HEK293 (cell line): Measurements from ENCODE around the gene PFAS.

Source experiments
- CTCF ChIA-PET: fragments of 350-600 bp; formaldehyde crosslinking; extraction: SDS; loops from one replicate; lab custom pipeline; 2021; ENCODE audit warnings: antibody characterized with exemption; lab: Yijun Ruan, JAX
- POLR2A ChIA-PET: fragments of 300-600 bp; formaldehyde crosslinking; extraction: SDS; loops from one replicate; lab custom pipeline; 2020; ENCODE audit warnings: antibody characterized with exemption, inconsistent platforms; lab: Yijun Ruan, JAX
- H3K27ac ChIP-seq: fragments of 200-500 bp; sonication (Bioruptor generic); 2 replicates; pipeline ENCODE4 v1.5.1; 2014; ENCODE audit warnings: low read depth, low read length, control low read depth, inconsistent platforms; ENCODE audit errors: extremely low read depth
- H3K36me3 ChIP-seq, 2 experiments: fragments of 200-500 bp in 1 of 2; sonication (Bioruptor generic) in 1 of 2; 1 replicate in 1 of 2; 2 replicates in 1 of 2; pipeline ENCODE4 v1.5.1; 2014 to 2017; ENCODE audit warnings: inconsistent platforms in 2 of 2, low read length in 2 of 2; ENCODE audit not compliant: control insufficient read depth in 2 of 2, insufficient read depth in 1 of 2
- H3K4me1 ChIP-seq: fragments of 200-500 bp; sonication (Bioruptor generic); 2 replicates; pipeline ENCODE4 v1.5.1; 2014; ENCODE audit warnings: mild to moderate bottlenecking, low read length, inconsistent platforms; ENCODE audit not compliant: control insufficient read depth, insufficient read depth
- H3K4me3 ChIP-seq: 2 replicates; pipeline ENCODE4 v1.5.1; 2011; ENCODE audit warnings: low read depth, mild to moderate bottlenecking, control low read depth, low read length, moderate library complexity
- H3K9me3 ChIP-seq: fragments of 200-500 bp; sonication (Bioruptor generic); 2 replicates; pipeline ENCODE4 v1.5.1; 2014; ENCODE audit warnings: low read depth, low read length, inconsistent platforms; ENCODE audit not compliant: control insufficient read depth, insufficient read depth
- BCL11A ChIP-seq: fragments of 450-650 bp; formaldehyde crosslinking; IDR thresholded peaks from 2 replicates; pipeline ENCODE4 v1.5.1; 2016; ENCODE audit warnings: low read depth, missing biosample characterization, missing genetic modification characterization
- GLIS2 ChIP-seq: fragments of 450-650 bp; formaldehyde crosslinking; IDR thresholded peaks from 2 replicates; pipeline ENCODE4 v1.5.1; 2016; ENCODE audit warnings: missing biosample characterization, missing genetic modification characterization
- OVOL3 ChIP-seq: fragments of 450-650 bp; formaldehyde crosslinking; IDR thresholded peaks from 2 replicates; pipeline ENCODE4 v1.5.1; 2016; ENCODE audit warnings: missing biosample characterization, missing genetic modification characterization
- SP7 ChIP-seq: fragments of 450-650 bp; formaldehyde crosslinking; IDR thresholded peaks from 2 replicates; pipeline ENCODE4 v1.5.1; 2016; ENCODE audit warnings: missing biosample characterization, missing genetic modification characterization
- ZEB2 ChIP-seq: fragments of 450-650 bp; formaldehyde crosslinking; IDR thresholded peaks from 2 replicates; pipeline ENCODE4 v1.5.1; 2016; ENCODE audit warnings: missing biosample characterization, missing genetic modification characterization
- ZIC2 ChIP-seq: fragments of 450-650 bp; formaldehyde crosslinking; IDR thresholded peaks from 2 replicates; pipeline ENCODE4 v1.5.1; 2016; ENCODE audit warnings: missing biosample characterization, missing genetic modification characterization
- ZNF274 ChIP-seq, 2 experiments: fragments of 200-500 bp in 1 of 2; fragments of 450-650 bp in 1 of 2; sonication (Bioruptor generic) in 1 of 2; formaldehyde crosslinking in 1 of 2; IDR thresholded peaks; 2 replicates each; pipeline versions ENCODE4 v1.5.1 to v1.6.1; 2014 to 2016; ENCODE audit warnings: borderline replicate concordance in 1 of 2, inconsistent platforms in 1 of 2, low read length in 1 of 2, missing biosample characterization in 1 of 2, missing genetic modification characterization in 1 of 2
- ZNF302 ChIP-seq: fragments of 450-650 bp; formaldehyde crosslinking; IDR thresholded peaks from 2 replicates; pipeline ENCODE4 v1.5.1; 2016; ENCODE audit warnings: missing biosample characterization, missing genetic modification characterization, low read depth
- ZNF433 ChIP-seq: fragments of 450-650 bp; formaldehyde crosslinking; IDR thresholded peaks from 2 replicates; pipeline ENCODE4 v1.5.1; 2016; ENCODE audit warnings: missing biosample characterization, missing genetic modification characterization, low read depth
- ZNF510 ChIP-seq: fragments of 450-650 bp; formaldehyde crosslinking; IDR thresholded peaks from 2 replicates; pipeline ENCODE4 v1.5.1; 2018; ENCODE audit warnings: mild to moderate bottlenecking, missing genetic modification characterization, missing biosample characterization; ENCODE audit not compliant: insufficient replicate concordance
- ZNF555 ChIP-seq: fragments of 450-650 bp; formaldehyde crosslinking; conservative IDR thresholded peaks from 2 replicates; pipeline ENCODE4 v1.5.1; 2017; ENCODE audit warnings: missing biosample characterization, mild to moderate bottlenecking, missing genetic modification characterization, inconsistent platforms
- ZNF626 ChIP-seq: fragments of 450-650 bp; sonication (Bioruptor Pico); formaldehyde crosslinking; IDR thresholded peaks from 2 replicates; pipeline ENCODE4 v1.5.1; 2018; ENCODE audit warnings: missing biosample characterization, missing genetic modification characterization, inconsistent platforms
- ZNF701 ChIP-seq: fragments of 450-650 bp; formaldehyde crosslinking; IDR thresholded peaks from 2 replicates; pipeline ENCODE4 v1.5.1; 2016; ENCODE audit warnings: missing biosample characterization, missing genetic modification characterization
- ZNF830 ChIP-seq: fragments of 450-650 bp; IDR thresholded peaks from 2 replicates; pipeline ENCODE4 v1.5.0; 2018; ENCODE audit warnings: missing biosample characterization, missing genetic modification characterization, low read depth, mild to moderate bottlenecking, moderate library complexity
- TF ChIP-seq, protein P1 (sequence below): fragments of 450-650 bp; formaldehyde crosslinking; IDR thresholded peaks from 2 replicates; pipeline ENCODE4 v1.5.1; 2017; ENCODE audit warnings: missing biosample characterization, missing genetic modification characterization
- TF ChIP-seq, protein P2 (sequence below): fragments of 450-650 bp; formaldehyde crosslinking; IDR thresholded peaks from 2 replicates; pipeline ENCODE4; 2016; ENCODE audit warnings: missing biosample characterization, missing genetic modification characterization
- TF ChIP-seq, protein P3 (sequence below): fragments of 450-650 bp; formaldehyde crosslinking; IDR thresholded peaks from 2 replicates; pipeline ENCODE4 v1.5.0; 2017; ENCODE audit warnings: missing biosample characterization, missing genetic modification characterization, borderline replicate concordance
- TF ChIP-seq, protein P4 (sequence below): fragments of 450-650 bp; IDR thresholded peaks from 2 replicates; pipeline ENCODE4 v1.5.1; 2018; ENCODE audit warnings: missing biosample characterization, mild to moderate bottlenecking, missing genetic modification characterization

Gene PFAS

DNA sequence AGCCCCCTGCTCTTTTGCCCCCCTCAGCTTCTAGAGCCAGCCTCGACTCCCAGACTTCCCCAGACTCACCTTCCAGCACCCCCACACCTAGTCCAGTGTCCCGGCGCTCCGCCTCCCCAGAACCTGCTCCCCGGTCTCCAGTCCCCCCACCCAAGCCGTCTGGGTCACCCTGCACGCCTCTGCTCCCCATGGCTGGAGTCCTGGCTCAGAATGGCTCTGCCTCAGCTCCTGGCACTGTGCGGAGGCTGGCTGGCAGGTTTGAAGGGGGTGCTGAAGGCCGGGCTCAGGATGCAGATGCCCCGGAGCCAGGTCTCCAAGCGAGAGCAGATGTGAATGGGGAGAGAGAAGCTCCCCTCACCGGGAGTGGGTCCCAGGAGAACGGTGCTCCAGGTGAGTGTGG, 63.2 kb downstream of the PFAS start (continued):
- TF ChIP-seq, protein P1, sequence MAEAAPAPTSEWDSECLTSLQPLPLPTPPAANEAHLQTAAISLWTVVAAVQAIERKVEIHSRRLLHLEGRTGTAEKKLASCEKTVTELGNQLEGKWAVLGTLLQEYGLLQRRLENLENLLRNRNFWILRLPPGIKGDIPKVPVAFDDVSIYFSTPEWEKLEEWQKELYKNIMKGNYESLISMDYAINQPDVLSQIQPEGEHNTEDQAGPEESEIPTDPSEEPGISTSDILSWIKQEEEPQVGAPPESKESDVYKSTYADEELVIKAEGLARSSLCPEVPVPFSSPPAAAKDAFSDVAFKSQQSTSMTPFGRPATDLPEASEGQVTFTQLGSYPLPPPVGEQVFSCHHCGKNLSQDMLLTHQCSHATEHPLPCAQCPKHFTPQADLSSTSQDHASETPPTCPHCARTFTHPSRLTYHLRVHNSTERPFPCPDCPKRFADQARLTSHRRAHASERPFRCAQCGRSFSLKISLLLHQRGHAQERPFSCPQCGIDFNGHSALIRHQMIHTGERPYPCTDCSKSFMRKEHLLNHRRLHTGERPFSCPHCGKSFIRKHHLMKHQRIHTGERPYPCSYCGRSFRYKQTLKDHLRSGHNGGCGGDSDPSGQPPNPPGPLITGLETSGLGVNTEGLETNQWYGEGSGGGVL (tag by site-specific recombination), result no peak
- TF ChIP-seq, protein P2, sequence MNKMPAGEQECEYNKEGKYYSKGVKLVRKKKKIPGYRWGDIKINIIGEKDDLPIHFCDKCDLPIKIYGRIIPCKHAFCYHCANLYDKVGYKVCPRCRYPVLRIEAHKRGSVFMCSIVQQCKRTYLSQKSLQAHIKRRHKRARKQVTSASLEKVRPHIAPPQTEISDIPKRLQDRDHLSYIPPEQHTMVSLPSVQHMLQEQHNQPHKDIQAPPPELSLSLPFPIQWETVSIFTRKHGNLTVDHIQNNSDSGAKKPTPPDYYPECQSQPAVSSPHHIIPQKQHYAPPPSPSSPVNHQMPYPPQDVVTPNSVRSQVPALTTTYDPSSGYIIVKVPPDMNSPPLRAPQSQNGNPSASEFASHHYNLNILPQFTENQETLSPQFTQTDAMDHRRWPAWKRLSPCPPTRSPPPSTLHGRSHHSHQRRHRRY, result no peak
- TF ChIP-seq ZNF274 (IDR thresholded peaks at IDR 0.05; ENCODE audit: low read length) (no peak), ZNF274 (tag by site-specific recombination; IDR thresholded peaks at IDR 0.05; ENCODE audit: borderline replicate concordance) (no peak), ZNF510 (tag by site-specific recombination) (no peak), ZNF830 (no peak), BCL11A (tag by site-specific recombination) (no peak), OVOL3 (tag by site-specific recombination) (no peak)
- TF ChIP-seq, protein P3, sequence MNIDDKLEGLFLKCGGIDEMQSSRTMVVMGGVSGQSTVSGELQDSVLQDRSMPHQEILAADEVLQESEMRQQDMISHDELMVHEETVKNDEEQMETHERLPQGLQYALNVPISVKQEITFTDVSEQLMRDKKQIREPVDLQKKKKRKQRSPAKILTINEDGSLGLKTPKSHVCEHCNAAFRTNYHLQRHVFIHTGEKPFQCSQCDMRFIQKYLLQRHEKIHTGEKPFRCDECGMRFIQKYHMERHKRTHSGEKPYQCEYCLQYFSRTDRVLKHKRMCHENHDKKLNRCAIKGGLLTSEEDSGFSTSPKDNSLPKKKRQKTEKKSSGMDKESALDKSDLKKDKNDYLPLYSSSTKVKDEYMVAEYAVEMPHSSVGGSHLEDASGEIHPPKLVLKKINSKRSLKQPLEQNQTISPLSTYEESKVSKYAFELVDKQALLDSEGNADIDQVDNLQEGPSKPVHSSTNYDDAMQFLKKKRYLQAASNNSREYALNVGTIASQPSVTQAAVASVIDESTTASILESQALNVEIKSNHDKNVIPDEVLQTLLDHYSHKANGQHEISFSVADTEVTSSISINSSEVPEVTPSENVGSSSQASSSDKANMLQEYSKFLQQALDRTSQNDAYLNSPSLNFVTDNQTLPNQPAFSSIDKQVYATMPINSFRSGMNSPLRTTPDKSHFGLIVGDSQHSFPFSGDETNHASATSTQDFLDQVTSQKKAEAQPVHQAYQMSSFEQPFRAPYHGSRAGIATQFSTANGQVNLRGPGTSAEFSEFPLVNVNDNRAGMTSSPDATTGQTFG (tag by site-specific recombination), result no peak
- TF ChIP-seq, protein P4, sequence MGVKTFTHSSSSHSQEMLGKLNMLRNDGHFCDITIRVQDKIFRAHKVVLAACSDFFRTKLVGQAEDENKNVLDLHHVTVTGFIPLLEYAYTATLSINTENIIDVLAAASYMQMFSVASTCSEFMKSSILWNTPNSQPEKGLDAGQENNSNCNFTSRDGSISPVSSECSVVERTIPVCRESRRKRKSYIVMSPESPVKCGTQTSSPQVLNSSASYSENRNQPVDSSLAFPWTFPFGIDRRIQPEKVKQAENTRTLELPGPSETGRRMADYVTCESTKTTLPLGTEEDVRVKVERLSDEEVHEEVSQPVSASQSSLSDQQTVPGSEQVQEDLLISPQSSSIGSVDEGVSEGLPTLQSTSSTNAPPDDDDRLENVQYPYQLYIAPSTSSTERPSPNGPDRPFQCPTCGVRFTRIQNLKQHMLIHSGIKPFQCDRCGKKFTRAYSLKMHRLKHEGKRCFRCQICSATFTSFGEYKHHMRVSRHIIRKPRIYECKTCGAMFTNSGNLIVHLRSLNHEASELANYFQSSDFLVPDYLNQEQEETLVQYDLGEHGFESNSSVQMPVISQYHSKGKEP, result no peak

DNA sequence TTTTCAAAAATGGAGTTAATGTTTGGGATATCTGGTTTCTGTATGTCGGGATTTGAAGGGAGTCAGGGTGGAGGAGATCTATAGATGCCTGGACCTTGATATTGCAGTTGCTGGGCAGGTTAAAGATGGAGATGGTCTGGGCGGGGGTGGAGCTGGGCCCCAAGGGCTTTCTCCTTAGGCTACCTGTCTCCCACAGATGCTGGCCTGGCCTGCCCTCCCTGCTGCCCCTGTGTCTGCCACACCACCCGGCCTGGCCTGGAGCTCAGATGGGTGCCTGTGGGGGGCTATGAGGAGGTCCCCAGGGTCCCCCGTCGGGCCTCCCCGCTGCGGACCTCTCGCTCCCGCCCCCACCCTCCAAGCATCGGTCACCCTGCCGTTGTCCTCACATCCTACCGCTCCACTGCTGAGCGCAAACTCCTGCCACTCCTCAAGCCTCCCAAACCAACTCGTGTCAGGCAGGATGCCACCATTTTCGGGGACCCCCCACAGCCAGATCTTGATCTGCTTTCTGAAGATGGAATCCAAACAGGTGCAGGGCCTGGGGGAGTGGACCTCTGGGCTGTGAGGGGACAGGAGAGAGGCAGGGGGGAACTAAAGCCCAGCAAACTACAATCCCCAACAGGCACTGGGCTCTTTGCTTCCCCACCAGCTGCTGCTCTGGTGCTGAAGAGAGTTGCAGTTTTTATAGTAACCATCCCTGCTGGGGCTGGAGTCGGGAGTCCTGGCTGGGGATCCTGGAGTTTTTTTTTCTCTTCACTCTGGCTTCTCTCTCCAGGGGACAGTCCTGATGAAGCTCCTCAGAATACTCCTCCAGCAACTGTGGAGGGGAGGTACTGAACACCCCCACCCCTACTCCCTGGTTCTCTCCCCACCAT, 63.9 kb downstream of the PFAS start:
- no peak overlapping the region for H3K4me3 ChIP-seq
- TF ChIP-seq ZNF701 (tag by site-specific recombination), result no peak
- peak; percentile 35; the same call in 1 of the 2 replicates for TF ChIP-seq GLIS2 (tag by site-specific recombination)
- TF ChIP-seq ZNF555, result no peak
- TF ChIP-seq ZIC2 (tag by site-specific recombination), result peak; percentile 31; the same call in 1 of the 2 replicates
- no peak for TF ChIP-seq ZNF302 (tag by site-specific recombination)
- TF ChIP-seq ZNF626, result no peak
- TF ChIP-seq ZNF433, result no peak
- no peak for TF ChIP-seq SP7
- no peak for TF ChIP-seq ZEB2
- TF ChIP-seq, all 188 proteins: peak for 2
- no peak overlapping the region for H3K27ac ChIP-seq
- CTCF ChIA-PET, result interaction anchor here (0.5 to 1.5 kb wide), 4 partner anchors 12 to 1057 kb away, joined by 3 to 4 read pairs (median 4); no protein-coding TSS in a partner anchor
- no peaks in the 10 kb centered on the region for H3K4me1 ChIP-seq
- no peaks in the 10 kb centered on the region for H3K9me3 ChIP-seq
- no peaks in the 10 kb centered on the region for H3K36me3 ChIP-seq
- POLR2A ChIA-PET, result interaction anchor here (1.6 kb wide), 1 partner anchor 24 kb away, joined by 3 read pairs; the partner anchor contains the start of gene RANGRF
